D341Med (cell line): Measurements from ENCODE around the gene KIR3DL1.
"Not testable (repeated sequence)": the region's sequence is repeated elsewhere in the genome, so short reads cannot be mapped to it uniquely, and the experiment has no call there.

Experiments
- DNase-seq: peaks from one replicate; pipeline ENCODE4 v3.0.0; 2012; ENCODE audit warnings: low spot score

KIR3DL1 gene

GRCh38 chr19:54816251-54816650 is at the start of gene KIR3DL1:
TSS of gene KIR3DL1 (plus strand) at chr19:54816468.
- not testable (repeated sequence) for DNase-seq

DNA sequence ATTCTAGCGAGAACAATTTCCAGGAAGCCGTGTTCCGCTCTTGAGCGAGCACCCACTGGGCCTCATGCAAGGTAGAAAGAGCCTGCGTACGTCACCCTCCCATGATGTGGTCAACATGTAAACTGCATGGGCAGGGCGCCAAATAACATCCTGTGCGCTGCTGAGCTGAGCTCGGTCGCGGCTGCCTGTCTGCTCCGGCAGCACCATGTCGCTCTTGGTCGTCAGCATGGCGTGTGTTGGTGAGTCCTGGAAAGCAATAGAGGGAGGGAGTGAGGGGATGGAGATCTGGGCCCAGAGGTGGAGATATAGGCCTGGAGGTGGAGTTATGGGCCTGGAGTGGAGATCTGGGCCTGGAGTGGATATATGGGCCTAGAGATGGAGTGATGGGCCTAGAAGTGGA is 46.6 kb upstream of the KIR3DL1 start, which contains the start of gene KIR2DL1:
KIR2DL1 (plus strand) TSS at position 148 of the 400 bp plus-strand sequence; CDS start at position 206, 58 bp downstream.
- DNase-seq: not testable (repeated sequence)

DNA sequence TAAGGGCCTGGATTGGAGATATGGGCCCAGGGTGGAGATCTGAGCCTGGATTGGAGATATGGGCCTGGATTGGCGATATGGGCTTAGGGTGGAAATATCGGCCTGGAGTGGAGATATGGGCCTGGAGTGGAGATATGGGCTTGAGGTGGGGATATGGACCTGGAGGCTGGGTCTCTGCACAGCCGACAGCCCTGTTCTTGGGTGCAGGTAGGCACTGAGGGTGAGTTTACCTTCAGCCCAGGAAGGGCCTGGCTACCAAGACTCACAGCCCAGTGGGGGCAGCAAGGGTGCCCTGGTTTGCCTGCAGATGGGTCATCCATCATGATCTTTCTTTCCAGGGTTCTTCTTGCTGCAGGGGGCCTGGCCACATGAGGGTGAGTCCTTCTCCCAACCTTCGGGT is 45.8 kb upstream of the KIR3DL1 start:
- DNase-seq: not testable (repeated sequence)

DNA sequence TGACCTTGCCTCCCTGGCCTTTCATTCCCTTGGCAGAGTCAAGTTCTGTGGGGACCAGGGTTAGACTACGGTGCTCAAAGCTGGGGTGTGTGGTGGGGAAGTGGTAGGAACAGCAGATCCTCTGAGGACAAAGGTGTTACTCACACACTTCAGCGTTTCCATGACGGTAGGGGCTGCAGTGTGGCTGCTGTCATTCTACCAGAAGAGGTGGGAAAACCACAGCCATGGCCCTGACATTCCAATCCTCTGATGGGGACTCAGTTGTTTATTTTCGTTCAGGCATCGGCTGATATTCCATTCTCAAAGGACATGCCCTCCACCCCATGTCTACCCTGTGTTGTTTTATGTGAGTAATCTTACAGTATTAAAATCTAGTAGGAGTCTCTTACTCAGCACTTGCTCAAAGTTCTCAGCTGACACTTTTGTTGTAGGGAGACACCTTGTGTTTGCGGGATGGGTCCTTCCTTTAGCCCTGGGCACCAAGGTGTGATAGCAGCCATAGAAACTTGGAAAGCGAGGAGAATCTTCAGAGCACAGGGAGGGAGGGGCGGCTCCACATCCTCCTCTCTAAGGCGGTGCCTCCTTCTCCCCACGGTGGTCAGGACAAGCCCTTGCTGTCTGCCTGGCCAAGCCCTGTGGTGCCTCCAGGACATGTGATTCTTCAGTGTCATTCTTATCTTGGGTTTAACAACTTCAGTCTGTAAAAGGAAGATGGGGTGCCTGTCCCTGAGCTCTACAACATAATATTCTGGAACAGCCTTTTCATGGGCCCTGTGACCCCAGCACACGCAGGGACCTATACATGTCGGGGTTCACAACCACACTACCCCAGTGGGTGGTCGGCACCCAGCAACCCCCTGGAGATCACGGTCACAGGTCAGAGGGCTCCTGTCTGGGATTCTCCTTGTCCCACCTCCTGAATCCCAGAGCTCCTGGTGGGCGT is 45.0 kb upstream of the KIR3DL1 start:
- DNase-seq: not testable (repeated sequence)

DNA sequence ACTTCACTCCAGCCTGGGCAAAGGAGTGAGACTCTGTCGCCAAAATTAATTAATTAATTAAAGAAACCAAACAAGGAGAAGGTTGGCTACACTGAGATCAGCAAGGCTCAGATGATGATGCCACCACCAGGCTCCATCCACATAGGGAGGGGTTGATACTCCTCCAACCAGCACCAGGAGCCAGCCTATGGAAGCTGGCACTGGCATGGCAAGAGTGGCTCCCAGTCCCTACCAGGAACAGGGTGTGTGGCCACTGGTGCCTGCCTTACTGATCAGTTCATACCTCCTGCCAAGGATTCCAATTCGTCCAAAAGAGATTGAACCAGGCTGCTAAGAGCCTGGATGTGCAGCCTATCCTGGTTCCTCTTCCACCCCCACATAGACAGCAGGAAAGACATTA is 43.6 kb upstream of the KIR3DL1 start:
- not testable (repeated sequence) for DNase-seq

DNA sequence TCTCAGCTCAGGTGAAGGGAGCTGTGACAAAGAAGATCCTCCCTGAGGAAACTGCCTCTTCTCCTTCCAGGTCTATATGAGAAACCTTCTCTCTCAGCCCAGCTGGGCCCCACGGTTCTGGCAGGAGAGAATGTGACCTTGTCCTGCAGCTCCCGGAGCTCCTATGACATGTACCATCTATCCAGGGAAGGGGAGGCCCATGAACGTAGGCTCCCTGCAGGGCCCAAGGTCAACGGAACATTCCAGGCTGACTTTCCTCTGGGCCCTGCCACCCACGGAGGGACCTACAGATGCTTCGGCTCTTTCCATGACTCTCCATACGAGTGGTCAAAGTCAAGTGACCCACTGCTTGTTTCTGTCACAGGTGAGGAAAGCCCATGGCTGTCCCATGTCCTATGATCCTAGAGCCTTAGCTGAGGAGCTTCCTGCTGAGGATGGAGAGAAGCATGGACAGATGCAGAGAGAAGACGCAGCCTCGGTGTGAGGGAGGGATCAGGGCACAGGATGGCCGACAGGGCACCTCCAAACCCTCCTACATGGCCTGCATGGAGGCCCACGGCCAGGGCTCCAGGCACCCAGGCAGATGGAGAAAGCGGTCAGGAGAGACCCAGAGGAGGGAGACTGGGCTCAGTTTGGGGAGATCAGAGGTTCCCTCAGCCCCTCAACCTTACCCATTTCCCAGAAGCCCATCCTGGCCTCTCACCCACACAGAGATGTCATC is 41.0 kb upstream of the KIR3DL1 start:
- not testable (repeated sequence) for DNase-seq

GRCh38 chr19:54775830-54776229 is 40.4 kb upstream of the KIR3DL1 start:
- DNase-seq: not testable (repeated sequence)

DNA sequence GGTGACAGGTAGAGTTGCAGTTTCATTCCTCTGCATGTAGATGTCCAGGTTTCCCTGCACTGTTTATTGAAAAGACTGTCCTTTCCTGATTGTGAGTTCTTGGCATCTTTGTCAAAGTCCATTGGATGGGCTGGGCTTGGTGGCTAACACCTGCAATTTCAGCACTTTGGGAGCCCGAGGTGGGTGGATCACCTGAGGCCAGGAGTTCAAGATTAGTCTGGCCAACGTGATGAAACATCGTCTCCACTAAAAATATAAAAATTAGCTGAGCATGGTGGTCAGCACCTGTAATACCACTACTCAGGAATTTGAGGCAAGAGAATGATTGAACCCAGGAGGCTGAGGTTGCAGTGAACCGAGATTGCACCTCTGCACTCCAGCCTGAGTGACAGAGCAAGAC is 38.4 kb upstream of the KIR3DL1 start:
- not testable (repeated sequence) for DNase-seq

DNA sequence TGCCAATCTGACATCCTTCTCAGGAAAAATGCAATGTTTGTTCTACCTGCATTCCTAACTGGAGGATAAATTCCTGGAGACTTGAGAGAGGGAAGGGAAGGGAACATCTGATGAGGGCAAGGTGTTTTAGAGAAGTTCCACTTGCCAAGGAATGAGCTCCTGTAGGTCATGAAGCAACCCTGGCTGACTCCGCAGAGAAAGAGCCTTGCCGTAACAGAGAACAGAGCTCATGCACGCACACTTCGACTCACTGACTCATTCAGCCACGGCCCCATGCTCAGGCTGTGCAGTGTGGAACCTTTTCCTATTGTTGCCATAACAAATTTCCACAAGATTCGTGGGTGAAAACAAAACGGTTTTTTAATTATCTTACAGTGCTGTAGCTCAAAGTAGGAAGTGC is 37.4 kb upstream of the KIR3DL1 start:
- not testable (repeated sequence) for DNase-seq

DNA sequence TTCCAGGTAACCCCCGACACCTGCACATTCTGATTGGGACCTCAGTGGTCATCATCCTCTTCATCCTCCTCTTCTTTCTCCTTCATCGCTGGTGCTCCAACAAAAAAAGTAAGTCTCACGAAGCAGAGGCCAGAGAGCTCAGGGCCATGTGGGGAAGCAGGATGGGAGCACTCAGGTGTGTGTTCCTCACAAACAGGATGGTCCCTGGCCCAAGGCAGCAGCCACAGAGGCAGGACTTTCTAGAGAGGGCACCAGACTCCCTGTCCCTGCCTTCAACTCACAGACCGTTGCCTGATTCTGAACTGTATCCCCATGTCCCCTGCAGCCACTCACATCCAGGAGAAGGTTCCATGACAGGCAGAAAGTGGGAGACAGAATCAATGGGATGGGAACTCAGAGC is 33.4 kb upstream of the KIR3DL1 start:
- DNase-seq: not testable (repeated sequence)

- DNase-seq: not testable (repeated sequence)
Observed at GRCh38 chr19:54786091-54786723, 30.1 kb upstream of the KIR3DL1 start.

GRCh38 chr19:54788154-54788553 is 28.1 kb upstream of the KIR3DL1 start:
- DNase-seq: not testable (repeated sequence)

DNA sequence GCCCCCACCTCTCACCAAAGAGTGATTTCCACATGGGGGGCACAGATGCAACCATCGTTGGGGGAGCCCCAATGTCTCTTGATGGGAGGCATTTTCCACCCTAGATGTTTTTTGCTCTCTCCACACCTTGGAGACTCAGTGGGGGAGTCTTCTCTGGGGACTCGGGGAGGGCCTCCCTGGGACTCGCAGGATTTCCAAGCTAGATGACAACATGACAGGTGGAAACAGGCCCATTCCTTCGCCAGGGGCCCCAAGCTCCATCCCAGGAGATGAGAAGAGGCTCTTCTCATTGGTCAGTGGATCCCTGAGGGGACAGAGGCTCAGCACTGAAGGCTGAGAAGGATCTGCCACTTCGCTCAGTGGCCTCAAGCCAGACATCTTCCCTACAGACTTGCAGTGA is 25.6 kb upstream of the KIR3DL1 start:
- DNase-seq: no peak

GRCh38 chr19:54791476-54791875 is 24.8 kb upstream of the KIR3DL1 start:
- DNase-seq: no peak

DNA sequence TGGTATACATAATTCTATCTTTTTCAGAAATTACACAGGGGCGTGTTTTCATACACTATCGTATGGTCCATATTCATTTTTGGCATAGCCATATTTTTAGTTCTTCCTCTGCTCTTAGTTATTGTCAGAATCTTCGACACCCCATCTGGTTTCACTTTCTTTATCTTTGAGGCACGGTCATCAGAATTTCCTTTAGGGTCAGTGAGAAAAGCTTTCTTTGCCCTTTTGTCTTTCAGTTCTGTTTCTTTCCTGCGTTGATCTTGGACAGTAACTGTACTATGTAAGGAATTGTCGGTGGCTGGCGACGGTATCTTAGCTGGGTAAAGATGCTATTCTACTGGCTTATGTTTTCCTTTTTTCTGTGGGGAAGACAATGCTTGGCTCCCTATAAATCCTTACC is 23.5 kb upstream of the KIR3DL1 start:
- DNase-seq: no peak

DNA sequence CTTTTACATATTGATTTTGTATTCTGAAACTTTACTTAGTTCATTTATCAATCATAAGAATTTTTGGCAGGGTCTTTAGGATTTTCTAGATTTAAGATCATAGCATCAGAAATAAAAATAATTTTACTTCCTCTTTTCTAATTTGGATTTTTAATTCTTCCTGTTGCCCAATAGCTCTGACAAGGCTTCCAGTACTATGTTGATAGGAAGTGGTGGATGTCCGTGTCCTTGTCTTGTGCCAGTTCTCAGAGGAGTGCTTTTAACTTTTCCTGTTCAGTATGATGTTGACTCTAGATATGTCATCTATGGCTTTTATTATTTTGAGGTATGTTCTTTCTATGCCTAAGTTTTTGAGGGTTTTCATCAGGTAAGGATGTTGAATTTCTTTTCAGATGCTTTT is 20.5 kb upstream of the KIR3DL1 start:
- no peak for DNase-seq

DNA sequence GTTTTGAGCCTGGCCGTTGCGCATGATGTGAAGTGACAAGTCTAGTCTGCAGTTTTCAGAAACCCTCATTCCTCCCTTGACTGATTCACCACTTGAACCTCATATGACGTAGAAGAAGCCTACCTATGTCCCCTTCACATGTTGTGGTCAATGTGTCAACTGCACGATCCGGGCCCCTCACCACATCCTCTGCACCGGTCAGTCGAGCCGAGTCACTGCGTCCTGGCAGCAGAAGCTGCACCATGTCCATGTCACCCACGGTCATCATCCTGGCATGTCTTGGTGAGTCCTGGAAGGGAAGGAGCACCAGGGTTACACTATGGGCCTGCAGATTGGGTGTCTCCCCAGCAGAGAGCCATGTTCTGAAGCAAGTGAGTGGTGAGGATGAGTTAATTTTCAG is 12.9 kb upstream of the KIR3DL1 start, which contains the start of gene KIR2DL4:
KIR2DL4 (plus strand) TSS at position 201 of the 400 bp plus-strand sequence; CDS start at position 243, 42 bp downstream.
- DNase-seq: no peak

DNA sequence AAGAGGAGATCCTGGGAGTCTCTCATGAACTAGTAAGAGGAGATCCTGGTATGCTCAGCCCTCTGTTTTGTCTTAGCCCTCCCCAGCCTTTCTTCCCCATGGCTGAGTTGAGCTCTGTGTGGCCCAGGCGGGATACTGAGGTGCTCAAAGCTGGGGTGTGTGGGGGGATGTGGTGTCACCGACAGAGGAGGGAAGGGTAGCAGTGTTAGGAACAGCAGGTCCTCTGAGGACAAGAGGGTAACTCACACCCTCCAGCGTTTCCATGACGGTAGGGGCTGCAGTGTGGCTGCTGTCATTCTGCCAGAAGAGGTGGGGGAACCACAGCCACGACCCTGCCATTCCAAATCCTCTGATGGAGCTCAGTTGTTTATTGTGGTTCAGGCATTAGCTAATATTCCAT is 12.2 kb upstream of the KIR3DL1 start:
- DNase-seq: no peak

DNA sequence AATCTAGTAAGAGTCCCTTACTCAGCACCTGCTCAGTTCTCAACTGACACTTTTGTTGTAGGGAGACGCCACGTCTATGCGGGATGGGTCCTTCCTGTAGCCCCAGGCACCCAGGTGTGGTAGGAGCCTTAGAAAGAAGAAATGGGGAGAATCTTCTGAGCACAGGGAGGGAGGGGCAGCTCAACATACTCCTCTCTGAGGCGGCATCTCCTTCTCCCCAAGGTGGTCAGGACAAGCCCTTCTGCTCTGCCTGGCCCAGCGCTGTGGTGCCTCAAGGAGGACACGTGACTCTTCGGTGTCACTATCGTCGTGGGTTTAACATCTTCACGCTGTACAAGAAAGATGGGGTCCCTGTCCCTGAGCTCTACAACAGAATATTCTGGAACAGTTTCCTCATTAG is 11.7 kb upstream of the KIR3DL1 start:
- no peak for DNase-seq

DNA sequence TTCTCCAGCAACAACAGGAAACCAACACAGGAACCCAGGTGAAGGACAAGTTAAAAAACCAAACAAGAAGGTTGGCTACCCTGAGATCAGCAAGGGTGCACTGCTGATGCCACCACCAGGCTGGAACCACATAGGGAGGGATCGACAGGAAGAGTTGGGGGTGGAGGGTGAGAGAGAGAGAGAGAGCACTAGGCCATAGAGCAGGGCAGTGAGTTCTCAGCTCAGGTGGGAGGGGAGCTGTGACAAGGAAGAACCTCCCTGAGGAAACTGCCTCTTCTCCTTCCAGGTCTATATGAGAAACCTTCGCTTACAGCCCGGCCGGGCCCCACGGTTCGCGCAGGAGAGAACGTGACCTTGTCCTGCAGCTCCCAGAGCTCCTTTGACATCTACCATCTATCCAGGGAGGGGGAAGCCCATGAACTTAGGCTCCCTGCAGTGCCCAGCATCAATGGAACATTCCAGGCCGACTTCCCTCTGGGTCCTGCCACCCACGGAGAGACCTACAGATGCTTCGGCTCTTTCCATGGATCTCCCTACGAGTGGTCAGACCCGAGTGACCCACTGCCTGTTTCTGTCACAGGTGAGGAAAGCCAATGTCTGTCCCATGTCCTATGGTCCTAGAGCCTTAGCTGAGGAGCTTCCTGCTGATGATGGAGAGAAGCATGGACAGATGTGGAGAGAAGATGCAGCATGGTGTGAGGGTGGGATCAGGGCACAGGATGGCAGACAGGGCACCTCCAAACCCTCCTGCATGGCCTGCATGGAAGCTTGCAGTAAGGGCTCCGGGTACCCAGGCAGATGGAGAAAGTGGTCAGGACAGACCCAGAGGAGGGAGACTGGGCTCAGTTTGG is 10.4 kb upstream of the KIR3DL1 start:
- DNase-seq: no peak

GRCh38 chr19:54806516-54806838 is 9.8 kb upstream of the KIR3DL1 start:
- DNase-seq: no peak
